HCT116 (cell line): ENCODE measurements around the gene CALD1. TPM values are rescaled to one million over a fixed set of nuclear protein-coding genes. Genes with fewer than 3 reads are reported as not detected.

Experiments
- ATAC-seq: fragments of 200-7000 bp; cut with Tn5 transposase; 2 replicates; pipeline ENCODE4 v1.9.1; 2020; ENCODE audit warnings: mild to moderate bottlenecking, moderate library complexity
- BruUV-seq: library from RNA; stranded (reverse); fragments of 400-500 nt; replicated peaks from 2 replicates; lab custom pipeline; 2021; lab: Mats Ljungman, UMichigan
- CTCF ChIA-PET: fragments of 300-600 bp; sonication (Branson Sonifier 250); formaldehyde crosslinking; loops from one replicate; lab custom pipeline; 2021; ENCODE audit warnings: antibody characterized with exemption; lab: Charles Lee
- POLR2A ChIA-PET: fragments of 300-600, 350-600 bp; sonication (Branson Sonifier 250); formaldehyde crosslinking; loops from one replicate; lab custom pipeline; 2021; ENCODE audit warnings: antibody characterized with exemption; lab: Charles Lee
- RAD21 ChIA-PET, 2 experiments: fragments of 300-600 bp; sonication (Branson Sonifier 250); formaldehyde crosslinking; loops; one replicate each; lab custom pipeline; 2023; ENCODE audit warnings: low total read pairs in 2 of 2; ENCODE audit not compliant: uncharacterized antibody in 2 of 2, unreplicated experiment in 2 of 2, low non-redundant PET in 1 of 2; lab: Charles Lee
- DNase-seq: peaks from one replicate; pipeline ENCODE4 v3.0.0-alpha.2; 2010; ENCODE audit warnings: low read depth, low spot score
- H2AFZ ChIP-seq: fragments of 200-600 bp; shearing (Covaris generic), sonication (generic); 2 replicates; pipeline ENCODE4 v1.6.1; 2017; ENCODE audit warnings: low read depth, mixed run types, mixed read lengths, antibody characterized with exemption, low read length; ENCODE audit not compliant: poor library complexity, severe bottlenecking
- H3K27ac ChIP-seq: 2 replicates; pipeline ENCODE4 v1.5.1; 2012; ENCODE audit warnings: low read depth, low read length
- H3K27me3 ChIP-seq: fragments of 200-600 bp; sonication (generic); 2 replicates; pipeline ENCODE4 v1.6.1; 2016; ENCODE audit warnings: mixed run types, low read length, mixed read lengths; ENCODE audit not compliant: insufficient read depth
- H3K36me3 ChIP-seq, 2 experiments: fragments of 200-500 bp in 1 of 2; fragments of 200-600 bp in 1 of 2; sonication (Bioruptor generic) in 1 of 2; sonication (generic) in 1 of 2; 2 replicates each; pipeline versions ENCODE4 v1.5.1 to v1.6.1; 2014 to 2016; ENCODE audit warnings: low read length in 2 of 2, inconsistent platforms in 1 of 2, mixed read lengths in 1 of 2, mixed run types in 1 of 2; ENCODE audit not compliant: insufficient read depth in 2 of 2, control insufficient read depth in 1 of 2
- H3K4me1 ChIP-seq, 2 experiments: fragments of 200-600 bp in 1 of 2; sonication (generic) in 1 of 2; 2 replicates each; pipeline versions ENCODE4 v1.5.1 to v1.6.1; 2012 to 2017; ENCODE audit warnings: low read length in 2 of 2, inconsistent platforms in 1 of 2, mild to moderate bottlenecking in 1 of 2, mixed read lengths in 1 of 2, mixed run types in 1 of 2, moderate library complexity in 1 of 2; ENCODE audit not compliant: insufficient read depth in 2 of 2, control insufficient read depth in 1 of 2
- H3K4me2 ChIP-seq: fragments of 200-600 bp; sonication (generic); 2 replicates; pipeline ENCODE4 v1.6.1; 2017; ENCODE audit warnings: mixed run types, low read length, mixed read lengths
- H3K4me3 ChIP-seq, 2 experiments: fragments of 200-600 bp in 1 of 2; sonication (generic) in 1 of 2; replicated peaks in 1 of 2; 2 replicates each; pipeline ENCODE4 v1.5.1; 2011 to 2016; ENCODE audit warnings: low read length in 2 of 2, control low read depth in 1 of 2, low read depth in 1 of 2, mild to moderate bottlenecking in 1 of 2, mixed read lengths in 1 of 2, mixed run types in 1 of 2
- H3K79me2 ChIP-seq: fragments of 200-600 bp; sonication (generic); 2 replicates; pipeline ENCODE4 v1.6.1; 2017; ENCODE audit warnings: mild to moderate bottlenecking, mixed run types, low read length, moderate library complexity, mixed read lengths; ENCODE audit not compliant: insufficient read depth
- H3K9ac ChIP-seq: fragments of 200-600 bp; sonication (generic); 2 replicates; pipeline ENCODE4 v1.6.1; 2016; ENCODE audit warnings: low read length, mixed read lengths
- H3K9me2 ChIP-seq: fragments of 200-600 bp; sonication (generic), shearing (Covaris generic); 2 replicates; pipeline ENCODE4 v1.6.1; 2017; ENCODE audit warnings: mixed run types, mild to moderate bottlenecking, moderate library complexity; ENCODE audit not compliant: insufficient read depth
- H3K9me3 ChIP-seq, 2 experiments: fragments of 200-500 bp in 1 of 2; fragments of 200-600 bp in 1 of 2; sonication (Bioruptor generic) in 1 of 2; sonication (generic) in 1 of 2; 2 replicates each; pipeline ENCODE4 v1.6.1; 2014 to 2017; ENCODE audit warnings: low read length in 2 of 2, mixed read lengths in 2 of 2, inconsistent platforms in 1 of 2, low read depth in 1 of 2, mild to moderate bottlenecking in 1 of 2, mixed run types in 1 of 2, moderate library complexity in 1 of 2; ENCODE audit not compliant: control insufficient read depth in 1 of 2, insufficient read depth in 1 of 2
- H4K20me1 ChIP-seq: fragments of 200-600 bp; sonication (generic), shearing (Covaris generic); 2 replicates; pipeline ENCODE4 v1.6.1; 2017; ENCODE audit warnings: mixed run types, mild to moderate bottlenecking, moderate library complexity; ENCODE audit not compliant: insufficient read depth
- ATF3 ChIP-seq: IDR thresholded peaks from 2 replicates; pipeline ENCODE4 v1.6.1; 2012
- CTCF ChIP-seq, 3 experiments: fragments of 200-600 bp in 1 of 3; sonication (generic) in 1 of 3; IDR thresholded peaks in 2 of 3; conservative IDR thresholded peaks in 1 of 3; 2 replicates each; pipeline ENCODE4 v1.5.1; 2012 to 2017; ENCODE audit warnings: low read depth in 2 of 3, low read length in 2 of 3, antibody characterized with exemption in 1 of 3, borderline replicate concordance in 1 of 3, control low read depth in 1 of 3, mild to moderate bottlenecking in 1 of 3, mixed read lengths in 1 of 3, mixed run types in 1 of 3, moderate library complexity in 1 of 3; ENCODE audit not compliant: insufficient read depth in 1 of 3
- EZH2phosphoT487 ChIP-seq: fragments of 200-600 bp; IDR thresholded peaks from 2 replicates; pipeline ENCODE4 v1.6.1; 2018; ENCODE audit warnings: antibody characterized with exemption, borderline replicate concordance
- FOSL1 ChIP-seq: IDR thresholded peaks from 2 replicates; pipeline ENCODE4 v1.6.1; 2012; ENCODE audit warnings: low read depth
- JUND ChIP-seq: IDR thresholded peaks from 2 replicates; pipeline ENCODE4 v1.6.1; 2012
- MAX ChIP-seq: IDR thresholded peaks from 2 replicates; pipeline ENCODE4 v1.6.1; 2012
- POLR2AphosphoS5 ChIP-seq: IDR thresholded peaks from 2 replicates; pipeline ENCODE4 v1.6.1; 2011; ENCODE audit warnings: mild to moderate bottlenecking, low read depth, low read length, moderate library complexity
- REST ChIP-seq: IDR thresholded peaks from 2 replicates; pipeline ENCODE4 v1.6.1; 2012; ENCODE audit warnings: low read depth
- SIN3A ChIP-seq: IDR thresholded peaks from 2 replicates; pipeline ENCODE4 v1.6.1; 2012; ENCODE audit warnings: low read depth
- SP1 ChIP-seq: IDR thresholded peaks from 2 replicates; pipeline ENCODE4 v1.6.1; 2012; ENCODE audit warnings: low read depth
- TCF7L2 ChIP-seq: IDR thresholded peaks from 2 replicates; pipeline ENCODE4 v1.7.0; 2011; ENCODE audit warnings: borderline replicate concordance, inconsistent platforms; ENCODE audit not compliant: insufficient read depth, insufficient read length; ENCODE audit errors: extremely low read depth
- YY1 ChIP-seq: IDR thresholded peaks from 2 replicates; pipeline ENCODE4 v1.6.1; 2011; ENCODE audit warnings: low read length, low read depth, moderate library complexity, mild to moderate bottlenecking; ENCODE audit not compliant: insufficient replicate concordance; ENCODE audit errors: extremely low read depth
- ZBTB33 ChIP-seq: IDR thresholded peaks from 2 replicates; pipeline ENCODE4 v1.6.1; 2011; ENCODE audit warnings: mild to moderate bottlenecking, low read length, moderate library complexity; ENCODE audit not compliant: insufficient replicate concordance; ENCODE audit errors: extremely low read depth
- ZFX ChIP-seq: fragments of 450-650 bp; IDR thresholded peaks from 2 replicates; pipeline ENCODE4 v1.6.1; 2017
- ZNF274 ChIP-seq: fragments of 200-500 bp; sonication (Bioruptor generic); IDR thresholded peaks from 2 replicates; pipeline ENCODE4 v1.6.1; 2014; ENCODE audit warnings: mild to moderate bottlenecking, low read depth, low read length, inconsistent platforms
- intact Hi-C: fragments of 100-400 bp; cut with micrococcal nuclease; formaldehyde crosslinking; loops from 2 replicates; pipeline ENCODE4 v1.10.0; 2022
- total RNA-seq: library from RNA; stranded (reverse); gene quantifications from one replicate; pipeline ENCODE4 v1.2.1, GENCODE V29; 2021; ENCODE audit not compliant: unreplicated experiment

Gene CALD1
- total RNA-seq, 1 experiment from 2014 or later = 66.8 TPM

- no peaks in the 10 kb centered on the region for H4K20me1 ChIP-seq
- CTCF ChIA-PET = no interaction called here
- ATAC-seq (no peak), DNase-seq (no peak)
- H3K27ac ChIP-seq = no peak overlapping the region
- BruUV-seq = no TSS peak
- RAD21 ChIA-PET = no interaction called here
- no peaks in the 10 kb centered on the region for H3K4me1 ChIP-seq
- H3K79me2 ChIP-seq = no peaks in the 10 kb centered on the region
- H2AFZ ChIP-seq = no peak overlapping the region
- H3K27me3 ChIP-seq = no peaks in the 10 kb centered on the region
- H3K4me3 ChIP-seq = no peak overlapping the region
- H3K9me3 ChIP-seq = no peaks in the 10 kb centered on the region
- POLR2A ChIA-PET = no interaction called here
- H3K9me2 ChIP-seq = peaks cover 7% of the 10 kb centered on the region; the same call in 1 of the 2 replicates
- no peak overlapping the region for H3K4me2 ChIP-seq
- no peaks in the 10 kb centered on the region for H3K36me3 ChIP-seq
- intact Hi-C loops = no loop called here
- TF ChIP-seq CTCF (IDR thresholded peaks at IDR 0.05 in 2 of 3, conservative IDR thresholded peaks at IDR 0.05 in 1 of 3; ENCODE audit: borderline replicate concordance in 1 of 3, insufficient read depth in 1 of 3, low read depth in 2 of 3, low read length in 2 of 3) (no peak), REST (no peak), ATF3 (no peak), YY1 (no peak), TCF7L2 (no peak), EZH2phosphoT487 (no peak), ZBTB33 (no peak), SIN3A (no peak), POLR2AphosphoS5 (no peak), SP1 (no peak), FOSL1 (no peak), MAX (no peak), JUND (no peak), ZFX (no peak), ZNF274 (no peak)
- H3K9ac ChIP-seq = no peak overlapping the region
These were observed 26.8 kb downstream of the CALD1 start for GRCh38 chr7:134806197-134806596.
